HepG2 (cell line): ENCODE data around the gene RARA. TPM values are rescaled to one million over a fixed set of nuclear protein-coding genes. Genes with fewer than 3 reads are reported as not detected.
A peak's percentile ranks its signal among the peaks of the same experiment; 100 is the strongest.

ENCODE experiments used
- ATAC-seq: fragments of 200-7000 bp; cut with Tn5 transposase; 3 replicates; pipeline ENCODE4 v1.9.1; 2020; ENCODE audit warnings: mild to moderate bottlenecking, moderate library complexity
- Bru-seq: library from RNA; stranded (reverse); fragments of 400-500 nt; gene quantifications from one replicate; lab custom pipeline; 2021; lab: Mats Ljungman, UMichigan
- BruChase-seq, 2 experiments: library from RNA; stranded (reverse); fragments of 400-500 nt; gene quantifications; one replicate each; lab custom pipeline; 2021; lab: Mats Ljungman, UMichigan
- BruUV-seq: library from RNA; stranded (reverse); fragments of 400-500 nt; replicated peaks from 2 replicates; lab custom pipeline; 2021; lab: Mats Ljungman, UMichigan
- CTCF ChIA-PET: fragments of 300-600 bp; formaldehyde crosslinking; extraction: SDS; loops from one replicate; lab custom pipeline; 2021; ENCODE audit warnings: low total read pairs, inconsistent platforms, low intra/inter-chr PET ratio; lab: Yijun Ruan, JAX
- POLR2A ChIA-PET: fragments of 350-600 bp; sonication (Branson Sonifier 250); formaldehyde crosslinking; loops from one replicate; lab custom pipeline; 2020; ENCODE audit warnings: antibody characterized with exemption, inconsistent platforms; lab: Yijun Ruan, JAX
- DNase-seq: peaks from one replicate; pipeline ENCODE4 v3.0.0-alpha.2; 2015; ENCODE audit warnings: low spot score
- FAIRE-seq: peaks from 3 replicates; lab custom pipeline; 2011; peaks lifted over from hg19 to GRCh38; lab: Jason Lieb, UNC
- H2AFZ ChIP-seq: one replicate; pipeline ENCODE4 v1.6.1; 2011; ENCODE audit warnings: low read length, inconsistent platforms
- H3K27ac ChIP-seq: fragments of 300-600 bp; 3 replicates; pipeline ENCODE4 v1.8.0; 2011; ENCODE audit warnings: mixed run types, mild to moderate bottlenecking, mixed read lengths, low read length, inconsistent platforms; ENCODE audit not compliant: insufficient read depth; ENCODE audit errors: extremely low read length
- H3K27me3 ChIP-seq, 2 experiments: fragments of 200-600 bp in 1 of 2; 2 replicates in 1 of 2; 3 replicates in 1 of 2; pipeline versions ENCODE4 v1.6.0 to v1.8.0; 2011; ENCODE audit warnings: low read length in 2 of 2, mild to moderate bottlenecking in 2 of 2, moderate library complexity in 2 of 2, inconsistent platforms in 1 of 2; ENCODE audit not compliant: insufficient read depth in 2 of 2, control insufficient read depth in 1 of 2
- H3K36me3 ChIP-seq, 2 experiments: fragments of 200-600 bp in 1 of 2; replicated peaks in 1 of 2; 2 replicates in 1 of 2; 3 replicates in 1 of 2; pipeline versions ENCODE4 v1.5.1 to v1.8.0; 2011; ENCODE audit warnings: low read length in 2 of 2, inconsistent platforms in 1 of 2; ENCODE audit not compliant: insufficient read depth in 2 of 2, control insufficient read depth in 1 of 2
- H3K4me1 ChIP-seq: 2 replicates; pipeline ENCODE4 v1.5.1; 2012; ENCODE audit warnings: low read length, inconsistent platforms; ENCODE audit not compliant: insufficient read depth
- H3K4me2 ChIP-seq: 2 replicates; pipeline ENCODE4 v1.6.0; 2011; ENCODE audit warnings: low read depth, low read length, inconsistent platforms
- H3K4me3 ChIP-seq, 3 experiments: fragments of 200-600 bp in 1 of 3; sonication (generic), shearing (Covaris generic) in 1 of 3; replicated peaks in 1 of 3; 2 replicates each; pipeline ENCODE4 v1.5.1; 2011 to 2016; ENCODE audit warnings: low read length in 3 of 3, inconsistent platforms in 2 of 3, low read depth in 2 of 3, mild to moderate bottlenecking in 2 of 3, control low read depth in 1 of 3, mixed read lengths in 1 of 3; ENCODE audit not compliant: insufficient read depth in 1 of 3
- H3K79me2 ChIP-seq: one replicate; pipeline ENCODE4 v1.6.1; 2011; ENCODE audit warnings: low read length, inconsistent platforms; ENCODE audit not compliant: insufficient read depth
- H3K9ac ChIP-seq: 2 replicates; pipeline ENCODE4 v1.6.0; 2011; ENCODE audit warnings: mild to moderate bottlenecking, low read depth, low read length, inconsistent platforms; ENCODE audit not compliant: insufficient read depth
- H3K9me3 ChIP-seq: 2 replicates; pipeline ENCODE4 v1.5.1; 2012; ENCODE audit warnings: mild to moderate bottlenecking, low read length
- H4K20me1 ChIP-seq: 2 replicates; pipeline ENCODE4 v1.6.0; 2011; ENCODE audit warnings: inconsistent platforms, mild to moderate bottlenecking, low read length, moderate library complexity; ENCODE audit not compliant: insufficient read depth
- IRX3 ChIP-seq: sonication (generic); formaldehyde crosslinking; IDR thresholded peaks from 2 replicates; pipeline ENCODE4 v1.8.1; 2023; ENCODE audit warnings: mild to moderate bottlenecking, low read depth, missing genetic modification reagents, borderline replicate concordance
- MBD4 ChIP-seq: IDR thresholded peaks from 2 replicates; pipeline ENCODE4 v1.6.1; 2012; ENCODE audit warnings: low read length, inconsistent platforms, borderline replicate concordance
- MEF2D ChIP-seq: sonication (generic); formaldehyde crosslinking; IDR thresholded peaks from 2 replicates; pipeline ENCODE4 v1.5.1; 2020; ENCODE audit warnings: mild to moderate bottlenecking, missing genetic modification reagents
- NFIB ChIP-seq: sonication (generic); formaldehyde crosslinking; IDR thresholded peaks from 2 replicates; pipeline ENCODE4 v1.9.0; 2021; ENCODE audit warnings: missing genetic modification reagents, mild to moderate bottlenecking, borderline replicate concordance
- SRSF4 ChIP-seq: fragments of 200-400 bp; formaldehyde crosslinking; IDR thresholded peaks from one replicate; pipeline ENCODE4 v1.6.1; 2018; ENCODE audit warnings: mild to moderate bottlenecking, low read depth, low read length, moderate library complexity; ENCODE audit not compliant: poor library complexity, severe bottlenecking
- TOPORS ChIP-seq: sonication (generic); formaldehyde crosslinking; IDR thresholded peaks from 2 replicates; pipeline ENCODE4 v1.8.0; 2023; ENCODE audit warnings: mild to moderate bottlenecking, missing genetic modification reagents
- ZFP36 ChIP-seq: fragments of 150-350 bp; IDR thresholded peaks from 2 replicates; pipeline ENCODE4 v1.6.1; 2018; ENCODE audit warnings: borderline replicate concordance, low read length, low read depth; ENCODE audit not compliant: partially characterized antibody
- ZNF781 ChIP-seq: sonication (generic); formaldehyde crosslinking; IDR thresholded peaks from 2 replicates; pipeline ENCODE4 v1.5.1; 2020; ENCODE audit warnings: borderline replicate concordance, mild to moderate bottlenecking, missing genetic modification reagents; ENCODE audit errors: not compliant biosample characterization
- WGBS: methylation state at CpG from one replicate; pipeline ENCODE4 v1.1.6; 2017; ENCODE audit warnings: low lambda C conversion rate; 5-methylcytosine and 5-hydroxymethylcytosine counted together
- in situ Hi-C: cut with HindIII; loops from 2 replicates; pipeline ENCODE4 v1.10.0; 2017; ENCODE audit warnings: low pct_unique_long_range_greater_than_20kb; ENCODE audit not compliant: extremely low pct_ligation_motif_present
- intact Hi-C: fragments of 100-400 bp; cut with micrococcal nuclease; formaldehyde crosslinking; loops from one replicate; pipeline ENCODE4 v1.10.0; 2022; ENCODE audit not compliant: unreplicated experiment
- long read RNA-seq, 2 experiments: library from RNA in 1 of 2; library from polyadenylated mRNA in 1 of 2; stranded (forward) in 1 of 2; unstranded in 1 of 2; transcript quantifications; one replicate each; pipeline ENCODE4 v2.0.0, GENCODE V29; 2019 to 2022
- polyA minus RNA-seq, 3 experiments: library from RNA; depleted of rRNA, polyadenylated mRNA; stranded (reverse); fragments of >200 nt; gene quantifications; 2 replicates each; pipeline ENCODE4 v1.2.3, GENCODE V29; 2011; ENCODE audit warnings: low replicate concordance in 1 of 3
- polyA plus RNA-seq, 8 experiments: library from polyadenylated mRNA; depleted of rRNA in 3 of 8; stranded (reverse) in 7 of 8; unstranded in 1 of 8; fragments of >200 nt; fragmentation: Illumina TruSeq in 4 of 8; extraction: Trizol in 4 of 8; gene quantifications; 2 replicates each; pipeline versions ENCODE4 v1.2.1 to v1.2.3, GENCODE V29; 2011 to 2016; ENCODE audit warnings: low read depth in 4 of 8, missing spikeins in 1 of 8, mixed read lengths in 1 of 8; ENCODE audit not compliant: insufficient read depth in 1 of 8
- total RNA-seq, 5 experiments: library from RNA; depleted of rRNA; stranded (reverse); fragments of >200 nt; fragmentation: Illumina TruSeq; extraction: Trizol; gene quantifications; 2 replicates each; pipeline ENCODE4 v1.2.3, GENCODE V29; 2016; ENCODE audit warnings: low read depth in 1 of 5
- TF ChIP-seq, protein P1 (sequence below): sonication (generic); formaldehyde crosslinking; IDR thresholded peaks from 2 replicates; pipeline ENCODE4 v1.5.1; 2020; ENCODE audit warnings: mild to moderate bottlenecking, moderate library complexity, missing genetic modification reagents
- TF ChIP-seq, protein P2 (sequence below): IDR thresholded peaks from 2 replicates; pipeline ENCODE4 v1.6.1; 2016; ENCODE audit warnings: low read depth, borderline replicate concordance
- TF ChIP-seq, protein P3 (sequence below): IDR thresholded peaks from 2 replicates; pipeline ENCODE4 v1.6.1; 2016; ENCODE audit warnings: mild to moderate bottlenecking

RARA gene
- total RNA-seq (2016; rRNA removed; fragmentation: Illumina TruSeq; extraction: Trizol), result 8.6 and 8.9 TPM in 2 replicates
- total RNA-seq (2016; cell fraction: cytosol; rRNA removed; fragmentation: Illumina TruSeq; extraction: Trizol; ENCODE audit: low read depth), result 3.2 and 3.7 TPM in 2 replicates
- total RNA-seq (2016; cell fraction: insoluble cytoplasmic fraction; rRNA removed; fragmentation: Illumina TruSeq; extraction: Trizol), result 6.7 and 9.5 TPM in 2 replicates
- total RNA-seq (2016; cell fraction: membrane; rRNA removed; fragmentation: Illumina TruSeq; extraction: Trizol), result 8.2 and 11.1 TPM in 2 replicates
- 6.0 and 7.0 TPM in 2 replicates for total RNA-seq (2016; cell fraction: nucleus; rRNA removed; fragmentation: Illumina TruSeq; extraction: Trizol)
- 6.0 and 6.4 TPM in 2 replicates for polyA plus RNA-seq (2011; rRNA removed)
- polyA plus RNA-seq (2011; cell fraction: cytosol; rRNA removed), result 2.2 and 3.8 TPM in 2 replicates
- 13.2 and 13.3 TPM in 2 replicates for polyA plus RNA-seq (2011; cell fraction: nucleus; rRNA removed)
- 15.4 and 16.1 TPM in 2 replicates for polyA plus RNA-seq (2012)
- 3.8 and 5.4 TPM in 2 replicates for polyA plus RNA-seq (2016; cell fraction: cytosol; fragmentation: Illumina TruSeq; extraction: Trizol; ENCODE audit: low read depth)
- polyA plus RNA-seq (2016; cell fraction: insoluble cytoplasmic fraction; fragmentation: Illumina TruSeq; extraction: Trizol; ENCODE audit: low read depth), result 12.7 and 17.8 TPM in 2 replicates
- polyA plus RNA-seq (2016; cell fraction: membrane; fragmentation: Illumina TruSeq; extraction: Trizol; ENCODE audit: low read depth), result 9.6 and 13.8 TPM in 2 replicates
- 19.0 and 19.4 TPM in 2 replicates for polyA plus RNA-seq (2016; cell fraction: nucleus; fragmentation: Illumina TruSeq; extraction: Trizol; ENCODE audit: insufficient read depth, low read depth)
- 6.4 and 11.7 TPM in 2 replicates for polyA minus RNA-seq (2011; rRNA and poly(A)+ RNA removed; ENCODE audit: low replicate concordance)
- polyA minus RNA-seq (2011; cell fraction: cytosol; rRNA and poly(A)+ RNA removed), result 6.7 and 8.2 TPM in 2 replicates
- 5.2 and 6.7 TPM in 2 replicates for polyA minus RNA-seq (2011; cell fraction: nucleus; rRNA and poly(A)+ RNA removed)
- Bru-seq, nascent RNA, result percentile 60 among the genes with signal in this experiment
- BruChase-seq, experiment 1, labeled RNA remaining after a 6-hour chase, result percentile 60 among the genes with signal in this experiment
- BruChase-seq, experiment 2, labeled RNA remaining after a 2-hour chase, result percentile 61 among the genes with signal in this experiment
- long read RNA-seq, experiment 1, transcript RARA-202 (8 exons, 2,285 nt), result major isoform, 6 of 16 reads
- long read RNA-seq, experiment 1, partial matches to known transcripts, result 3 of 16 reads
- long read RNA-seq, experiment 1, other reads (novel, unspliced or antisense), result 3 of 16 reads
- long read RNA-seq, experiment 2, transcript RARA-204 (9 exons, 2,024 nt), result major isoform, 19 of 78 reads
- long read RNA-seq, experiment 2, transcript RARA-202 (8 exons, 2,285 nt), result minor isoform, 12 of 78 reads
- long read RNA-seq, experiment 2, partial matches to known transcripts, result 36 of 78 reads
- long read RNA-seq, experiment 2, other reads (novel, unspliced or antisense), result 9 of 78 reads

DNA sequence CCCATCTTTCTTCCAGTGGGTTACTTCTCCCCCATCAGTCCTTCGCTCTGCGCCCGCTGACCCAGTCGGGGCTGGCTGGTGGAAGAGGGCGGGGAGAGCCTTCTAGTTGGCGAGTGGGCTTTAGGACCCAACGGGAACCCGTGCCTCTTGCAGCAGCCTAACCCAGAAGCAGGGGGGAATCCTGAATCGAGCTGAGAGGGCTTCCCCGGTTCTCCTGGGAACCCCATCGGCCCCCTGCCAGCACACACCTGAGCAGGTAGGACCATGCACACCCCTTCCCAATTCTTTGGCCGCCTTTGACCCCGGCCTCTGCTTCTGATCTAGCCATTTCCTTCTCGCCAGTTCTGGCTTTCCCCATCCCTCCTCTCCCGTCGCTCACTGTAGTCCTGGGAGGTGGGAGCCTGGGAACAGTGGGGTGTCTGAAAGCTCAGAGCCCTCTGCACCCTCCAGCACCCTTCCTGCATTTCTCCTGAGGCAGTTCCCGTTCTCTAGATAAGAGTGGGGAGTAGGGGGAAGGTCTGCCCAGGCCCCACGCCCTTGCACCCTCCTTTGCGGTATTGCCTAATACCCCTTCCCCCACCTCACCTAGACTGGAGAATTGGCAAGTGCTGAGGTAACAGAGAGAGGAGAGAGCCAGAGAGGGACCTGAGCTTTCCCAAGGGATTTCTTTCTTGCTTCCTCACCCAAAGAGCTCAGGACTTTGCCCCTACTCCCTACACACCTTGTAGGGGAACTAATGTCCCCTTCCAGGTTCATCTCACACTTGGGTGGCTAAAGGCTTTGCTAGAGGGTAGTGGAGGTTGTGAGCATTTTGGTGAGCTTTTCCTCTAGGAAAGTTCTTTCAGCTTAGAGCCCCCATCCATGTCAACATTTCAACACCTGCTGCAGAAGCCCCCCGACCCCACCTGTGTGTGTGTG lies at the start of gene RARA:
RARA (plus strand) TSS at position 150 of the 918 bp plus-strand sequence. CDS start 22,039 bp downstream, outside the sequence.
- H3K4me2 ChIP-seq, result peak within 1 kb of the TSS; percentile 93
- intact Hi-C loops (no loop called here), in situ Hi-C loops (no loop called here)
- no peaks in the 10 kb centered on the region for H3K9me3 ChIP-seq
- H3K36me3 ChIP-seq, result no peaks in the 10 kb centered on the region; a peak in 1 of 5 replicates
- no peaks in the 10 kb centered on the region; a peak in 1 of 5 replicates for H3K27me3 ChIP-seq
- no peaks in the 10 kb centered on the region for H4K20me1 ChIP-seq
- POLR2A ChIA-PET, result interaction anchor here (0.9 to 4.1 kb wide), 11 partner anchors 8 to 196 kb away, joined by 3 to 35 read pairs (median 3); no protein-coding TSS in a partner anchor
- BruUV-seq, result no TSS peak
- FAIRE-seq (no peak), ATAC-seq (peak; percentile 74), DNase-seq (peak; percentile 51)
- CTCF ChIA-PET, result interaction anchor here (0.6 kb wide), 1 partner anchor 44 kb away, joined by 3 read pairs; no protein-coding TSS in a partner anchor
- H3K79me2 ChIP-seq, result no peaks in the 10 kb centered on the region
- peaks cover 76% of the 10 kb centered on the region for H3K4me1 ChIP-seq
- H3K4me3 ChIP-seq, result peak within 1 kb of the TSS; percentile 78 to 89 (median 88)
- no peak within 1 kb of the TSS for H3K27ac ChIP-seq
- H3K9ac ChIP-seq, result peak within 1 kb of the TSS; percentile 61
- peak within 1 kb of the TSS; percentile 35 for H2AFZ ChIP-seq
- 2% methylated on average over 15 of the region's 20 CpGs for WGBS
- TF ChIP-seq SRSF4 (no peak), ZFP36 (no peak), ZNF781 (peak; percentile 38), NFIB (CRISPR knock-in tag) (no peak), MBD4 (no peak), TOPORS (CRISPR knock-in tag) (peak; percentile 46; the same call in 1 of the 2 replicates), MEF2D (peak; percentile 54; the same call in 1 of the 2 replicates), IRX3 (CRISPR knock-in tag) (no peak)
- TF ChIP-seq, protein P1, sequence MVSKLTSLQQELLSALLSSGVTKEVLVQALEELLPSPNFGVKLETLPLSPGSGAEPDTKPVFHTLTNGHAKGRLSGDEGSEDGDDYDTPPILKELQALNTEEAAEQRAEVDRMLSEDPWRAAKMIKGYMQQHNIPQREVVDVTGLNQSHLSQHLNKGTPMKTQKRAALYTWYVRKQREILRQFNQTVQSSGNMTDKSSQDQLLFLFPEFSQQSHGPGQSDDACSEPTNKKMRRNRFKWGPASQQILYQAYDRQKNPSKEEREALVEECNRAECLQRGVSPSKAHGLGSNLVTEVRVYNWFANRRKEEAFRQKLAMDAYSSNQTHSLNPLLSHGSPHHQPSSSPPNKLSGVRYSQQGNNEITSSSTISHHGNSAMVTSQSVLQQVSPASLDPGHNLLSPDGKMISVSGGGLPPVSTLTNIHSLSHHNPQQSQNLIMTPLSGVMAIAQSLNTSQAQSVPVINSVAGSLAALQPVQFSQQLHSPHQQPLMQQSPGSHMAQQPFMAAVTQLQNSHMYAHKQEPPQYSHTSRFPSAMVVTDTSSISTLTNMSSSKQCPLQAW, result peak; percentile 63; the same call in 1 of the 2 replicates
- TF ChIP-seq, protein P2, sequence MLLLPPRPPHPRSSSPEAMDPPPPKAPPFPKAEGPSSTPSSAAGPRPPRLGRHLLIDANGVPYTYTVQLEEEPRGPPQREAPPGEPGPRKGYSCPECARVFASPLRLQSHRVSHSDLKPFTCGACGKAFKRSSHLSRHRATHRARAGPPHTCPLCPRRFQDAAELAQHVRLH (CRISPR knock-in tag), result 0 out of 2 replicates have a peak, but pooled peaks have one; percentile 18
- TF ChIP-seq, protein P3, sequence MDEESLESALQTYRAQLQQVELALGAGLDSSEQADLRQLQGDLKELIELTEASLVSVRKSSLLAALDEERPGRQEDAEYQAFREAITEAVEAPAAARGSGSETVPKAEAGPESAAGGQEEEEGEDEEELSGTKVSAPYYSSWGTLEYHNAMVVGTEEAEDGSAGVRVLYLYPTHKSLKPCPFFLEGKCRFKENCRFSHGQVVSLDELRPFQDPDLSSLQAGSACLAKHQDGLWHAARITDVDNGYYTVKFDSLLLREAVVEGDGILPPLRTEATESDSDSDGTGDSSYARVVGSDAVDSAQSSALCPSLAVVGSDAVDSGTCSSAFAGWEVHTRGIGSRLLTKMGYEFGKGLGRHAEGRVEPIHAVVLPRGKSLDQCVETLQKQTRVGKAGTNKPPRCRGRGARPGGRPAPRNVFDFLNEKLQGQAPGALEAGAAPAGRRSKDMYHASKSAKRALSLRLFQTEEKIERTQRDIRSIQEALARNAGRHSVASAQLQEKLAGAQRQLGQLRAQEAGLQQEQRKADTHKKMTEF (CRISPR knock-in tag), result peak; percentile 51; the same call in 1 of the 2 replicates
